ENCODE measurements around the gene ABCF2. TPM values are rescaled to one million over a fixed set of nuclear protein-coding genes. Genes with fewer than 3 reads are reported as not detected.

The ABCF2 gene
- polyA plus RNA-seq, 1 of the 3 experiments (the other 2 are of a cell fraction): 75.4 TPM

GRCh38 chr7:151250181-151251132 is 23.5 kb upstream of the ABCF2 start:
- Histone ChIP-seq H3K4me2 (peak overlapping the region; percentile 90), H3K27ac (ENCODE audit: low read depth in 2 of 2, low read length in 1 of 2) (peak overlapping the region in 1 of 2 experiments; percentile 64; a peak in 1 of 4 replicates), H3K9ac (no peak overlapping the region), H3K9me2 (no peaks in the 10 kb centered on the region), H3K79me2 (ENCODE audit: insufficient read depth) (peaks cover 12% of the 10 kb centered on the region; the same call in 1 of the 2 replicates), H3K4me3 (ENCODE audit: low read depth in 2 of 2, low read length in 1 of 2) (no peak overlapping the region; a peak in 1 of 4 replicates), H4K20me1 (ENCODE audit: insufficient read depth) (no peaks in the 10 kb centered on the region), H3F3A (replicated peaks; ENCODE audit: insufficient read depth) (peaks cover 18% of the 10 kb centered on the region), H3K9me3 (no peaks in the 10 kb centered on the region), H3K27me3 (ENCODE audit: insufficient read depth) (no peaks in the 10 kb centered on the region), H3K4me1 (ENCODE audit: control insufficient read depth in 1 of 2, insufficient read depth in 2 of 2, low read depth in 1 of 2, low read length in 1 of 2) (peaks cover 44 to 52% of the 10 kb centered on the region in 2 experiments; a peak in 3 of 4 replicates), H3K36me3 (replicated peaks in 1 of 2; ENCODE audit: control insufficient read depth in 1 of 2, insufficient read depth in 2 of 2, low read length in 1 of 2) (no peaks in the 10 kb centered on the region), H2AFZ (ENCODE audit: low read depth) (no peak overlapping the region)
- ChIA-PET CTCF (interaction anchor here (0.8 to 3.0 kb wide), 8 partner anchors 8 to 232 kb away, joined by 3 to 9 read pairs (median 5); no protein-coding TSS in a partner anchor), POLR2A (interaction anchor here (1.0 to 1.1 kb wide), 2 partner anchors 18 to 23 kb away, joined by 3 to 4 read pairs; partner anchors contain the start of genes ABCF2 and CHPF2)
- TF ChIP-seq MXI1 (IDR thresholded peaks at IDR 0.05; ENCODE audit: low read depth, low read length) (no peak), YY1 (IDR thresholded peaks at IDR 0.05; ENCODE audit: low read depth) (no peak), EP300 (IDR thresholded peaks at IDR 0.05; ENCODE audit: borderline replicate concordance in 1 of 2, low read depth in 1 of 2, low read length in 1 of 2) (no peak), GABPA (IDR thresholded peaks at IDR 0.05; ENCODE audit: low read depth) (no peak), RFX5 (IDR thresholded peaks at IDR 0.05; ENCODE audit: low read length) (no peak), FOXJ3 (CRISPR knock-in tag; IDR thresholded peaks at IDR 0.05) (no peak), EZH2phosphoT487 (IDR thresholded peaks at IDR 0.05; ENCODE audit: borderline replicate concordance, low read depth) (no peak), SIN3A (IDR thresholded peaks at IDR 0.05; ENCODE audit: borderline replicate concordance, low read depth, low read length) (no peak), ELF1 (IDR thresholded peaks at IDR 0.05) (no peak), NRF1 (IDR thresholded peaks at IDR 0.05; ENCODE audit: low read depth, low read length) (no peak), IRF3 (IDR thresholded peaks at IDR 0.05; ENCODE audit: low read depth, low read length) (no peak)
- TF ChIP-seq, protein P1, sequence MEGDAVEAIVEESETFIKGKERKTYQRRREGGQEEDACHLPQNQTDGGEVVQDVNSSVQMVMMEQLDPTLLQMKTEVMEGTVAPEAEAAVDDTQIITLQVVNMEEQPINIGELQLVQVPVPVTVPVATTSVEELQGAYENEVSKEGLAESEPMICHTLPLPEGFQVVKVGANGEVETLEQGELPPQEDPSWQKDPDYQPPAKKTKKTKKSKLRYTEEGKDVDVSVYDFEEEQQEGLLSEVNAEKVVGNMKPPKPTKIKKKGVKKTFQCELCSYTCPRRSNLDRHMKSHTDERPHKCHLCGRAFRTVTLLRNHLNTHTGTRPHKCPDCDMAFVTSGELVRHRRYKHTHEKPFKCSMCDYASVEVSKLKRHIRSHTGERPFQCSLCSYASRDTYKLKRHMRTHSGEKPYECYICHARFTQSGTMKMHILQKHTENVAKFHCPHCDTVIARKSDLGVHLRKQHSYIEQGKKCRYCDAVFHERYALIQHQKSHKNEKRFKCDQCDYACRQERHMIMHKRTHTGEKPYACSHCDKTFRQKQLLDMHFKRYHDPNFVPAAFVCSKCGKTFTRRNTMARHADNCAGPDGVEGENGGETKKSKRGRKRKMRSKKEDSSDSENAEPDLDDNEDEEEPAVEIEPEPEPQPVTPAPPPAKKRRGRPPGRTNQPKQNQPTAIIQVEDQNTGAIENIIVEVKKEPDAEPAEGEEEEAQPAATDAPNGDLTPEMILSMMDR (IDR thresholded peaks at IDR 0.05): no peak
- WGBS (ENCODE audit: low lambda C conversion rate): 95% methylated on average over 7 of the region's 7 CpGs
- DNase-seq: no peak

Measured in SK-N-SH (cell line).